Measurements from ENCODE around the gene NDUFS8. TPM values are rescaled to one million over a fixed set of nuclear protein-coding genes. Genes with fewer than 3 reads are reported as not detected.

NDUFS8 gene
- total and polyA plus RNA-seq, 4 donors, result 75.0 to 203 (median 152) TPM

DNA sequence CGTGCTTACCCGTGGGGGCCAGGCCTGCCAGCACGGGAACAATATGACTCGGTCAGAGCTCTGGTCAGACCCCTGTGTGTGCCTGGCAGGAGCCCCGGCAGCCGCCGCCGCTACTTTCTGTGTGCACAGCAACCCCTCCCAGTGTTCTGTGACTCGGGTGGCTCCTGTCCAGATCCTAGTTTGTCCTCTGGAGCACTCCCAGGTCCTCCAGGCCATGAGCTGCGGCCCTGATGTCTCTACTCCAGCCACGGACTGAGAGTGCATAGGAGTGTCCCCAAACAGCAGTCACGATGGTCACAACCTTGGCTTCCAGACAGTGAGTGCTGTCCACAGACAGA is 3.2 kb downstream of the NDUFS8 start:
- Histone ChIP-seq H3K4me1 (ENCODE audit: control insufficient read depth, insufficient read depth, low read length) (peaks cover 54% of the 10 kb centered on the region), H3K9me3 (ENCODE audit: control insufficient read depth, insufficient read depth, low read length) (no peaks in the 10 kb centered on the region), H3K36me3 (ENCODE audit: control insufficient read depth, insufficient read depth, low read length) (peaks cover 57% of the 10 kb centered on the region), H3K27me3 (ENCODE audit: control insufficient read depth, insufficient read depth, low read length) (peaks cover 4% of the 10 kb centered on the region), H3K4me3 (ENCODE audit: low read depth, low read length) (no peak overlapping the region), H3K27ac (ENCODE audit: low read depth, low read length) (no peak overlapping the region)
- no peak for DNase-seq (ENCODE audit: low read depth in 4 of 6, low spot score in 6 of 6)
- 92% methylated on average over 12 of the region's 12 CpGs for WGBS (ENCODE audit: insufficient coverage)

DNA sequence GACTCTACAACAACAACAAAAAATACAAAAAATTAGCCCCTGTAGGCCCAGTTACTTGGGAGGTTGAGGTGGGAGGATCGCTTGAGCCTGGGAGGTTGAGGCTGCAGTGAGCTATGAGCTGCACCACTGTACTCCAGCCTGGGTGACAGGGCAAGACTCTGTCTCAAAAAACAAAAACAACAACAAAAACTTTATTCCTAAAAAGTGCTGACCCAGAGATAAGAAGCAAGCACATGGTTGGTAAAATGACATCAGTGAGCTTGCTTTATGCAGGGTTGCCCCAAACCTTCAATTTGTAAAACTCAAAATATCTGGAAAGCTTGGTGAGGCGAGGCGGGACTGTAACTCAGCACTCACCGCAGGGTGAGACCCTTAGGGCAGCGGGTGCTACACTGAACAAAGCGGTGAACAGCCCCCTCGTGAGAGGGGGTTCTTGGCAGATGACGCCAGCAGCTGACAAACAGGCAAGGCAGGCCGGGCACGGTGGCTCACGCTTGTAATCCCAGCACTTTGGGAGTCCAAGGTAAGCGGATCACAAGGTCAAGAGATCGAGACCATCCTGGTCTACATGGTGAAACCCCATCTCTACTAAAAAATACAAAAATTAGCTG is 4.9 kb downstream of the NDUFS8 start:
- peaks cover 11% of the 10 kb centered on the region for H3K27me3 ChIP-seq (ENCODE audit: control insufficient read depth, insufficient read depth, low read length)
- peaks cover 59% of the 10 kb centered on the region for H3K36me3 ChIP-seq (ENCODE audit: control insufficient read depth, insufficient read depth, low read length)
- DNase-seq (ENCODE audit: low read depth in 4 of 6, low spot score in 6 of 6), result no peak
- H3K27ac ChIP-seq (ENCODE audit: low read depth, low read length), result no peak overlapping the region
- peaks cover 54% of the 10 kb centered on the region for H3K4me1 ChIP-seq (ENCODE audit: control insufficient read depth, insufficient read depth, low read length)
- H3K9me3 ChIP-seq (ENCODE audit: control insufficient read depth, insufficient read depth, low read length), result no peaks in the 10 kb centered on the region
- H3K4me3 ChIP-seq (ENCODE audit: low read depth, low read length), result no peak overlapping the region
- WGBS (ENCODE audit: insufficient coverage), result 89% methylated on average over 12 of the region's 13 CpGs

DNA sequence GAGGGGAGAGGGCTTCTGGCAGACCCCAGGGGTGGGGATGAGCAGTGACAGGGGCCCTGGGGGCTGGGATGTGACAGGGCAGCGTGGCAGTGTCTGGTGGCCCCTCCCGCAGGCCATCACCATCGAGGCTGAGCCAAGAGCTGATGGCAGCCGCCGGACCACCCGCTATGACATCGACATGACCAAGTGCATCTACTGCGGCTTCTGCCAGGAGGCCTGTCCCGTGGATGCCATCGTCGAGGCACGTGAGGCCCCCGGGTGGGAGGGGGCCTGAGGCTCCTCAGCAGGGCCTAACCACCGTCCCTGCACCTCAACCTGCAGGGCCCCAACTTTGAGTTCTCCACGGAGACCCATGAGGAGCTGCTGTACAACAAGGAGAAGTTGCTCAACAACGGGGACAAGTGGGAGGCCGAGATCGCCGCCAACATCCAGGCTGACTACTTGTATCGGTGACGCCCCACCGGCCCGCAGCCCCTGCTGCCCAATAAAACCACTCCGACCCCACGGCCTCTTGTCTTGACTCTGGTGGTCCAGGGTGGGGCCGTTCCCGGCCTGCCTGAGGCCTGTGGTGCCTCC is 5.7 kb downstream of the NDUFS8 start:
- Histone ChIP-seq H3K4me1 (ENCODE audit: control insufficient read depth, insufficient read depth, low read length) (peaks cover 55% of the 10 kb centered on the region), H3K4me3 (ENCODE audit: low read depth, low read length) (no peak overlapping the region), H3K9me3 (ENCODE audit: control insufficient read depth, insufficient read depth, low read length) (no peaks in the 10 kb centered on the region), H3K27ac (ENCODE audit: low read depth, low read length) (no peak overlapping the region), H3K36me3 (ENCODE audit: control insufficient read depth, insufficient read depth, low read length) (peaks cover 63% of the 10 kb centered on the region), H3K27me3 (ENCODE audit: control insufficient read depth, insufficient read depth, low read length) (peaks cover 11% of the 10 kb centered on the region)
- no peak for DNase-seq (ENCODE audit: low read depth in 4 of 6, low spot score in 6 of 6)
- 86% methylated on average over 27 of the region's 27 CpGs for WGBS (ENCODE audit: insufficient coverage)

DNA sequence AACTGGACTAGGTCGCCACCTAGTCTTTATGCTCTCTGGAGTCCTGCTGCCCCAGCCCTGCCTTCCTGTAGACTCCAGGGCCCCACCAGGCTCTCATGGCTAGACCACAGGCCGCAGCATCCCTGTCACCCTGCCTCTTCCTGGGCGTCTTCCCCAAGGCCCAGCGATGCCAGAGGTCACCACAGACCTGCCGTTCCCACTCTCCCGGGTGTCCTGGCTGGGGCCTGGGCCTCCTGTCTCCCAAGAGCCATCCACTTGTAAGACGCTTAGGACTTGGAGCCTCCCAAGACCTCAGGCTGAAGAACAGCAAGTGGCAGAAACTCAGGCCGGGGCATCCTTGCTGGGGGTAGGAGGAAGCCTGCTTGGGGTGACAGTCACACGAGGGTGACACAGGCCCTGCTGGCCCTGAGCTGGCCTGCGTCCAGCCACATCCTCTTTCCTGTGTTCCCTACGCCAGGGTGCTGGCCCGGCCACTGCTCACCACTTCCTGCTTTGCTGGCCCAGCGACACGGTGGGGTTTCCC is 6.3 kb downstream of the NDUFS8 start:
- Histone ChIP-seq H3K27me3 (ENCODE audit: control insufficient read depth, insufficient read depth, low read length) (peaks cover 11% of the 10 kb centered on the region), H3K4me3 (ENCODE audit: low read depth, low read length) (no peak overlapping the region), H3K9me3 (ENCODE audit: control insufficient read depth, insufficient read depth, low read length) (no peaks in the 10 kb centered on the region), H3K36me3 (ENCODE audit: control insufficient read depth, insufficient read depth, low read length) (peaks cover 67% of the 10 kb centered on the region), H3K4me1 (ENCODE audit: control insufficient read depth, insufficient read depth, low read length) (peaks cover 50% of the 10 kb centered on the region), H3K27ac (ENCODE audit: low read depth, low read length) (no peak overlapping the region)
- 83% methylated on average over 13 of the region's 14 CpGs for WGBS (ENCODE audit: insufficient coverage)
- no peak for DNase-seq (ENCODE audit: low read depth in 4 of 6, low spot score in 6 of 6)

DNA sequence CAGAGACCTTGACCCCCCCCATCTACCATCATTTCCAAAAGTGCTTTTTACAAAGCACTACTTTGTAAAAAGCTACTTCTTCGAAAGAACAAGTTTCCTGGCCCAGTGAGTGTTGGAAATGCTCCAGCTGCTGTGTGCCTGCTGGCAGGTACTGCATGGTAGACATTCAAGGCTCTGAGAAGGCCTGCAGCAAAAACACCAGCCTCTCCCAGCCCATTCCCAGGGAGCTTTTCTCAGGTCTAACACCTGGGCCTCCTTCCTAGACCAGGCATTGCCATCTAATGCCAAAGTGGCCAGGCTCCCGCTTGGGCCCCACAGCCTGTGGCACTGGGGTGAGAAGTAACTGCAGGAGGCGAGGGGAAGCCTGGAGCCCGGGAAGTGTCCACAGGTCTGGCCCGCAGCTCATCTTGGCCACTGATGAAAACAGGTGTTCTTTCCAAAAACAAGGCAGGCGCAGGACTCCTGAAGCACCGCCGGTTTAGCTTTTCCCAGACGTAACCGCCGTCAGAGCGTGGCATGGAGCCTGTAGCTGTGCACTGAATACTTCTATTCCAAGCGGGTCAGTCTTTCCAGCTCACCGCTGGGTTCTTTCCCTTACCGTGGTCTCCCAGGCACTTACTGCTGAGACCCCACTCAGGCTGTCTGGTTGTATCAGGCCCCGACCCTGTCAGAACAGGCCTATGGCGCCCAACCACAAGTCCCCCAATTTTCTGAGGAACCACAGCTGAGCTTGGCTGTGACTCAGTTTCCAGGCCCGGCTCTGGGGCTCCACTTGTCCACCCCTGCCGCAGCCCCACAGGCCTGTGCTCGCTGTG is 7.1 kb downstream of the NDUFS8 start:
- no peak for DNase-seq (ENCODE audit: low read depth in 4 of 6, low spot score in 6 of 6)
- H3K9me3 ChIP-seq (ENCODE audit: control insufficient read depth, insufficient read depth, low read length), result no peaks in the 10 kb centered on the region
- H3K27me3 ChIP-seq (ENCODE audit: control insufficient read depth, insufficient read depth, low read length), result peaks cover 11% of the 10 kb centered on the region
- H3K4me1 ChIP-seq (ENCODE audit: control insufficient read depth, insufficient read depth, low read length), result peaks cover 41% of the 10 kb centered on the region
- H3K27ac ChIP-seq (ENCODE audit: low read depth, low read length), result no peak overlapping the region
- H3K36me3 ChIP-seq (ENCODE audit: control insufficient read depth, insufficient read depth, low read length), result peaks cover 60% of the 10 kb centered on the region
- WGBS (ENCODE audit: insufficient coverage), result 88% methylated on average over 19 of the region's 20 CpGs
- no peak overlapping the region for H3K4me3 ChIP-seq (ENCODE audit: low read depth, low read length)

DNA sequence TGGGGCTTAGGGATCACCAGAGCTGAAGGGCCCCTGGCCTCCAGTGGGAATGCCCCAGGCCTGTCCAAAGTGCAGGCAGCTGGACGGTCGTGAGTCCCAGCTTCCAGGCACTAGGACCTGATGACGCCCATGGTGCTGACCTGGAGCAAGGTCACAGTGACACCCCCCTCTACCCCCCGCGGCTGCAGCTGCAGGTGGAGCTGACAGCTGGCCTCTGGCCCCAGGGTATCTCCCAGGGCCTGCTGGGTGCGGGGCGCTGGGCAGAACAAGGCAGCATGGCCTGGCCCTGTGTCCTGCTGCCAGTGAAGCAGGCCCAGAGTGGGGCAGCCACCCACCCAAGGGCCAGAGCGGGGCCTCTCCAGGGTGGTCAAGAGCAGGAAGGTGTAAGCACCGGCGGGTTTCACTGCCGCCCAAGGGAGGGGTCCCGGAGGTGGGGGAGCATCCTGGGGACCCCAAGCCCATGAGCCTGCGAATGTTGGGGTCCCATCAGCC is 7.8 kb downstream of the NDUFS8 start:
- Histone ChIP-seq H3K4me1 (ENCODE audit: control insufficient read depth, insufficient read depth, low read length) (peaks cover 35% of the 10 kb centered on the region), H3K27me3 (ENCODE audit: control insufficient read depth, insufficient read depth, low read length) (peaks cover 11% of the 10 kb centered on the region), H3K27ac (ENCODE audit: low read depth, low read length) (peak overlapping the region; percentile 52), H3K36me3 (ENCODE audit: control insufficient read depth, insufficient read depth, low read length) (peaks cover 59% of the 10 kb centered on the region), H3K9me3 (ENCODE audit: control insufficient read depth, insufficient read depth, low read length) (no peaks in the 10 kb centered on the region), H3K4me3 (ENCODE audit: low read depth, low read length) (peak overlapping the region; percentile 39)
- DNase-seq (ENCODE audit: low read depth in 4 of 6, low spot score in 6 of 6), result no peak
- 43% methylated on average over 10 of the region's 13 CpGs for WGBS (ENCODE audit: insufficient coverage)

DNA sequence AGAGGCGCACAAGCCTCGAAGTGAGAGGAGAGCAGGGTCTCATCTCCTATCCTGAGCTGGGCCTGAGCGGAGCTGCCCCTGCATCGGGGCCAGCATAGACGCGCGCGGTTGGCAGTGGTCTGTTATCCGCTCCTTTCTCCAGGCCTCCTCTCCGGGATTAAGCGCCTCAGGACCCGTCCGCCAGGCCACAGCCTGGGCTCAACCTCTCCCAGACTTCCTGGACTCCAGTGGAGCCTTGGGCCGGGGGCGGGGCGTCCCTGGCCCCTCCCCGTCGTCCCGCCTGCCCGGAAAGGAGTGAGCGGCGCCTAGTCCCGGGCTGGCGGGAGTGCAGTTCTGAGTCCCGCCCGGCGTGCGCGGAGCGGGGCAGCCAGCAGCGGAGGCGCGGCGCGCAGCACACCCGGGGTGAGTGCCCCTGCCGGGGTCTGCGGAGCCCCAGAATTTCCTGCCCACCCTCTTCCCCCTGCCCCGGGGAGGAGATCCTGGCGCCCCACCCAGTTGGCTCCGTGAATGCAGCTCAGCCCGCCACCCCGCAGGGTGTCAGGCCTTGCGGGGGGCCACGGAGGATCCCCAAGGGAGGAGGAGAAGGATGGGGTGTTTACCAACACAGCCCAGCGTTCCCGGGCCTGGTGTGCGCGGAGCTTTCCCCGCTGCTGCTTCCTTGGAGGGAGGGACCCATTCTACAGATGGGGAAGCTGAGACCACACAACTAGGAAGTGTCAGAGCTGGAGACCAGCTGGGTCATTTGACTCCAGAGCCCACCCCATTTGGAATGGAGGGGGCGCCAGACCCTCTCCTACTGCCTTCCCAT is 8.4 kb downstream of the NDUFS8 start, which contains the start of gene TCIRG1:
TSS of gene TCIRG1 (plus strand) at position 308 of the 808 bp plus-strand sequence. CDS start 2,247 bp downstream, outside the sequence.
- Histone ChIP-seq H3K27ac (ENCODE audit: low read depth, low read length) (peak within 1 kb of the TSS; percentile 52), H3K4me3 (ENCODE audit: low read depth, low read length) (peak within 1 kb of the TSS; percentile 39), H3K4me1 (ENCODE audit: control insufficient read depth, insufficient read depth, low read length) (peaks cover 34% of the 10 kb centered on the region), H3K27me3 (ENCODE audit: control insufficient read depth, insufficient read depth, low read length) (peaks cover 11% of the 10 kb centered on the region), H3K36me3 (ENCODE audit: control insufficient read depth, insufficient read depth, low read length) (peaks cover 58% of the 10 kb centered on the region), H3K9me3 (ENCODE audit: control insufficient read depth, insufficient read depth, low read length) (no peaks in the 10 kb centered on the region)
- DNase-seq (ENCODE audit: low read depth in 4 of 6, low spot score in 6 of 6), result peak in 1 of 6 donors; percentile 73
- WGBS (ENCODE audit: insufficient coverage), result 10% methylated on average over 48 of the region's 51 CpGs

DNA sequence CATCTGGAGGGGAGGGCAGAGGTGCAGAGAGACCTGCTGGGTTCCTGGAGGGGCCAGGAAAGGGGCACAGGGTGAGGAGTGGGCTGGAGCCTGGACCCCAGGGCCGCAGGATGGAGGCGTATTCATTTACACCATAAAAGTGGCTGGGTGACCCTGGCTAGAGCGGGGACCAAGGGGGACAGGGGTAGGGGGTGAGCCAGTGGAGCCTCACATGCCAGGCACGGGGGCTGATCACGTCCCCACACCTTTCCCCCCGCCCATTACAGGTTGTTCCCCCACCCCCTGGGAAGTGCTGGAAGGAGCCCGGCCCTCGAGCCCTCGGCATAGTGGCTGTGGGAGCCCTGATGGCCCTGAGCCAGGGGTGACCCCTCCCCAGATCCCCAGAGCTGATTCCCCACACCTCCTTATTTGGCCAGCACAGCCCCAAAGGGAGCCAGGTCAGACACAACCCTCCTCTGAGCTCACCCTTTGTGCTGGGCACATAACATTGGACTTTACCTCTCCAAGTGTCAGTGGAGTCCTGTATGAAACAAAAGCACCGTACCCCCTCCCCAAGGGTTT is 9.1 kb downstream of the NDUFS8 start:
- Histone ChIP-seq H3K4me1 (ENCODE audit: control insufficient read depth, insufficient read depth, low read length) (peaks cover 37% of the 10 kb centered on the region), H3K9me3 (ENCODE audit: control insufficient read depth, insufficient read depth, low read length) (no peaks in the 10 kb centered on the region), H3K4me3 (ENCODE audit: low read depth, low read length) (peak overlapping the region; percentile 39), H3K36me3 (ENCODE audit: control insufficient read depth, insufficient read depth, low read length) (peaks cover 58% of the 10 kb centered on the region), H3K27ac (ENCODE audit: low read depth, low read length) (no peak overlapping the region), H3K27me3 (ENCODE audit: control insufficient read depth, insufficient read depth, low read length) (peaks cover 11% of the 10 kb centered on the region)
- no peak for DNase-seq (ENCODE audit: low read depth in 4 of 6, low spot score in 6 of 6)
- 36% methylated on average over 4 of the region's 10 CpGs for WGBS (ENCODE audit: insufficient coverage)
